Osteoblast (primary cell): Measurements from ENCODE around the gene GRIN2A. TPM values are rescaled to one million over a fixed set of nuclear protein-coding genes. Genes with fewer than 3 reads are reported as not detected.

Source experiments
- DNase-seq: peaks from one replicate; pipeline ENCODE4 v3.0.0; 2011; ENCODE audit warnings: low spot score, mixed read lengths; ENCODE audit not compliant: insufficient read length; ENCODE audit errors: missing footprints
- H2AFZ ChIP-seq: 2 replicates; pipeline ENCODE4 v1.6.0; 2011; ENCODE audit warnings: mild to moderate bottlenecking, low read length
- H3K27ac ChIP-seq: 2 replicates; pipeline ENCODE4 v1.5.1; 2011; ENCODE audit warnings: mild to moderate bottlenecking, low read depth, low read length, moderate library complexity
- H3K27me3 ChIP-seq: 2 replicates; pipeline ENCODE4 v1.6.0; 2012; ENCODE audit warnings: mild to moderate bottlenecking, control low read depth, inconsistent platforms, low read length, moderate library complexity; ENCODE audit not compliant: insufficient read depth
- H3K36me3 ChIP-seq: 2 replicates; pipeline ENCODE4 v1.5.1; 2011; ENCODE audit warnings: mild to moderate bottlenecking, low read length, control low read depth, moderate library complexity; ENCODE audit not compliant: insufficient read depth
- H3K4me1 ChIP-seq: 2 replicates; pipeline ENCODE4 v1.5.1; 2011; ENCODE audit warnings: mild to moderate bottlenecking, low read length, control low read depth, moderate library complexity; ENCODE audit not compliant: insufficient read depth
- H3K4me2 ChIP-seq: 2 replicates; pipeline ENCODE4 v1.6.0; 2011; ENCODE audit warnings: mild to moderate bottlenecking, low read length; ENCODE audit not compliant: insufficient read depth
- H3K4me3 ChIP-seq: fragments of 200-600 bp; sonication (generic); 3 replicates; pipeline ENCODE4 v1.5.1; 2012; ENCODE audit warnings: mild to moderate bottlenecking, low read length, inconsistent platforms; ENCODE audit not compliant: insufficient read depth
- H3K79me2 ChIP-seq: 2 replicates; pipeline ENCODE4 v1.6.0; 2012; ENCODE audit warnings: mild to moderate bottlenecking, low read length, control low read depth, inconsistent platforms; ENCODE audit not compliant: insufficient read depth
- H3K9me3 ChIP-seq: 2 replicates; pipeline ENCODE4 v1.5.1; 2011; ENCODE audit warnings: low read depth, low read length, control low read depth
- H4K20me1 ChIP-seq: 2 replicates; pipeline ENCODE4 v1.6.0; 2012; ENCODE audit warnings: mild to moderate bottlenecking, low read length, control low read depth; ENCODE audit not compliant: insufficient read depth
- CTCF ChIP-seq: IDR thresholded peaks from 2 replicates; pipeline ENCODE4 v1.5.1; 2011; ENCODE audit warnings: mild to moderate bottlenecking, low read depth, low read length, moderate library complexity; ENCODE audit errors: extremely low read depth
- total RNA-seq: library from RNA; depleted of rRNA; stranded (reverse); fragments of >200 nt; gene quantifications from 2 replicates; pipeline ENCODE4 v1.2.3, GENCODE V29; 2012

GRIN2A gene
- total RNA-seq, 1 donor: 0.72 TPM

GRCh38 chr16:9849697-9850245, 332.5 kb downstream of the GRIN2A start:
- Histone ChIP-seq H2AFZ (no peak overlapping the region), H3K4me1 (peaks cover 15% of the 10 kb centered on the region), H3K9me3 (no peaks in the 10 kb centered on the region), H3K36me3 (no peaks in the 10 kb centered on the region), H3K27me3 (no peaks in the 10 kb centered on the region), H4K20me1 (no peaks in the 10 kb centered on the region), H3K4me3 (no peak overlapping the region), H3K4me2 (no peak overlapping the region), H3K27ac (no peak overlapping the region), H3K79me2 (no peaks in the 10 kb centered on the region)
- no peak for TF ChIP-seq CTCF
- no peak for DNase-seq

- no peak for DNase-seq
- H3K4me3 ChIP-seq: no peak overlapping the region
- no peak overlapping the region for H2AFZ ChIP-seq
- H3K36me3 ChIP-seq: no peaks in the 10 kb centered on the region
- H3K4me2 ChIP-seq: no peak overlapping the region
- no peaks in the 10 kb centered on the region for H3K27me3 ChIP-seq
- H3K79me2 ChIP-seq: no peaks in the 10 kb centered on the region
- no peaks in the 10 kb centered on the region for H4K20me1 ChIP-seq
- H3K27ac ChIP-seq: peak overlapping the region; percentile 56
- H3K4me1 ChIP-seq: peaks cover 20% of the 10 kb centered on the region
- no peaks in the 10 kb centered on the region for H3K9me3 ChIP-seq
- no peak for TF ChIP-seq CTCF
These were observed 335.1 kb downstream of the GRIN2A start for GRCh38 chr16:9847146-9847545.

GRCh38 chr16:9846362-9847099, 335.7 kb downstream of the GRIN2A start:
- H3K27ac ChIP-seq: peak overlapping the region; percentile 56
- no peak for TF ChIP-seq CTCF
- H3K9me3 ChIP-seq: no peaks in the 10 kb centered on the region
- no peak for DNase-seq
- no peak overlapping the region for H3K4me3 ChIP-seq
- peaks cover 20% of the 10 kb centered on the region for H3K4me1 ChIP-seq
- no peaks in the 10 kb centered on the region for H3K36me3 ChIP-seq
- H3K27me3 ChIP-seq: no peaks in the 10 kb centered on the region
- no peak overlapping the region for H3K4me2 ChIP-seq
- no peaks in the 10 kb centered on the region for H4K20me1 ChIP-seq
- no peak overlapping the region for H2AFZ ChIP-seq
- no peaks in the 10 kb centered on the region for H3K79me2 ChIP-seq

- peak overlapping the region; percentile 19 for H3K4me2 ChIP-seq
- peak; percentile 34 for DNase-seq
- H3K27ac ChIP-seq: peak overlapping the region; percentile 56
- no peak overlapping the region for H2AFZ ChIP-seq
- H3K27me3 ChIP-seq: no peaks in the 10 kb centered on the region
- H3K36me3 ChIP-seq: no peaks in the 10 kb centered on the region
- H3K4me3 ChIP-seq: no peak overlapping the region
- H3K4me1 ChIP-seq: peaks cover 20% of the 10 kb centered on the region
- no peak for TF ChIP-seq CTCF
- no peaks in the 10 kb centered on the region for H3K79me2 ChIP-seq
- no peaks in the 10 kb centered on the region for H3K9me3 ChIP-seq
- H4K20me1 ChIP-seq: no peaks in the 10 kb centered on the region
These were observed 336.4 kb downstream of the GRIN2A start for GRCh38 chr16:9845661-9846361.
